HG03175 (cell line): ENCODE data around the gene UMAD1.
"Not testable (repeated sequence)": the region's sequence is repeated elsewhere in the genome, so short reads cannot be mapped to it uniquely, and the experiment has no call there.

Experiments used
- ATAC-seq: cut with Tn5 transposase; IDR thresholded peaks from one replicate; pipeline ENCODE4 v1.9.1; 2021; ENCODE audit warnings: mild to moderate bottlenecking, moderate library complexity; ENCODE audit not compliant: unreplicated experiment

The UMAD1 gene

DNA sequence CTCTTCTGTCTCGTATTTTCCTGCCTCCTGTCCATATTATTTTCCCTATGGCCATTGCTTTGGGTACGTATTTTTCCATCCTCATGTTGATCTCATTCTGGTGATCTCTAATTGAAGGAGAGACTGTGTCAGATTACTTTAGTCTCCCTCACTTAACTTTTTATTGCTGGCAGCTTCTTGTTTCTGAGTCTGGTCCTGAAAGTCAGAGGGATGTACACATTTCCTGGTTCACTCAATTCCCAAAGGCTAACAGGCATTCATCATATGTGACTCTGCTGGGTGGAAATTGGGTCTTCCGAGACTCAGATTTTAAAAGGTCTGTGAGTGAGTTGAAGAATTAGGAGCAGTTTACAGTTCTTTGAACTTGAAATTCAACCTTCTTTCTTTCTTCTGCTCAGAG, 10.9 kb downstream of the UMAD1 start:
- no peak for ATAC-seq

DNA sequence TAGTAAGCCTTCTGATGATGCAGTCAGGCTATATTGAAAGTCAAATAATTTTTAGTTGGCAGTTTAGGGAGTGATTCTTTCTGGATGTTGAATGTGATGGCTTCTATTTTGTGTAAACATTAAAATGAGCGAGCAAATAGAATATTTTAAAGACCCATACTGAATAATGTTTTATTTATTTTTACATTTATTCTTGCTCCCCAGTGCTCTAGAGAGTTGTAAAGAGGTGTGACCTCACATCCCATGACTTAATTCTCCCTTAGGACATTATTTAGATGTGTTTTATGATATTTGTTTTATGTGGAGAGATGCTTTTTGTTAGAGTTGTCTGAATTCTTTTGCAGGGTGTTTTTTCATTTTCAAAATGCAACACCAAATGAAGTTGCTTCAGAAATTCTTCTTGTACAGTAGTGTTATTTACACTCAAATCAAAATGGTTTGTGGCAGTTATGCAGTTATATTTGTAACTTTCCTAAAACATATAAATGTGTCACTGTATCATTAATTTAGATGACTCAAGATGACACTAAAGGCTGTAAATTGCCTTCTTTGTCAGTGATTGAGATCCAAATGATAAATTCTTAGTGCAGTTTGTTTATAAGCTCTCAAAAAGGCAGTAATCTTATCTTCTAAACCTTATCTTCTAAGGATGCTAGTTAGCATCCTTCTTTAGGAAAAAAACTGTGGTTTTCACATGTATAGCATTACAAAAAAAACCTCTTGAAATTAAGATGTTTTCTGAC, 12.4 kb downstream of the UMAD1 start:
- ATAC-seq: no peak

DNA sequence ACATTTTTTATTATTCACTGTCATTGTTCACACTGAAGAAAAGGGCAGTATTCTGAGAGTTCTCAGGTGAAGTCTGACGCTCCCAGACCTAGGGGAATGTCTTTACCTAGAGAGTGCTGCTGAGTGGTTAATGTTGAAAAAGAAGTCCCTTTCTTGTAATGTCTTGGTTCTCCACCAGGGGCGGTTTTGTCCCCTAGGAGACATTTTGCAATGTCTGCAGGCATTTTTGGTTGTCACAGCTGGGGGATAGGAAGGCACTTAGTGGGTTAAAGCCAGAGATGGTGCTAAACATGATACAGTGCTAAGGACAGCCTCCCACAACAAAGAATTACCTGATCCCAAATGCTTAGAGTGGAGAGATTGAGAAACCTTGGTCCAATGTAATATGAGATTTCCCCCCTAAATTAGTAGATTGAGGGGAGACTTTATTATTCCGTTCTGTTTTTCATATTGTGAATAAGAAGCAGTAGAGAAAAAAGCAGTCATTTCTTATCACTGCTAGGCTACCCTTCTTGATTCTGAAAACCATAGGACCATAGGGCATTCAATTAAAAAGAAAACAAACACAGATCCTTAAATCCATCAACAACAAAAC, 13.1 kb downstream of the UMAD1 start:
- ATAC-seq: no peak

DNA sequence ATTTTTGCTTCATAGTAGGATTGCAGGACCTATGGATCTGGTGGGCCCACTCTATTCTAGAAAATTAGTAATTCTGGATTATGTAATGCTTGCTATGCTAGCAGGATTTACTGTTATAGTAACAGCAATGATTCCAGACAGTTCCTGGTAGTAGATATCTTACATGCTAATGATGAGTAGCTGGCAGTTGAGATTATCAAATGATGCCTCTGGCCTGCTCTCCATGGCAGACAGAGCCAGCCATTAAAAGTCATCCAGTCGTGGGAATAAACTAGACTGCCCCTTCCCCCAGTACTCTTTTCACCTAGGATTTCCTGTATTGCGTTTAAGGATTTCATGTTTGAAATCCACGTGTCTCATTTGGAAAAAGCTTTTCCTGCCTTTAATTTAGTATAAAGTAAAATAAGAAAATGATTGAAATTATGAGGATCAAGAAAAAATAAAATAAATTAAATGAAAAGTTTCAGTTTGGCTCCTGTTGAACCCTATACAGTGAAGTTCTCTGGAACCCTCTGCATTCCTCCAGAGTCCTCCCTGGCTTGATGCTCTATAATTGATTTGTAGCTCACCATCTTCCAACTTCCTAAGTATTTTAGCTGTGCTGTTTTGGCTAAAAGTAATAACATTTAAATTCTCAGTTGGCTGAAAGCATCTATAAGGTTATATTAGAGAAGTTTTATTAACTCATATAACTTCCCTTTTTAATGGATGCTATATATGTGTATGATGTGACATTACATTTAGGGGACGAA, 14.6 kb downstream of the UMAD1 start:
- ATAC-seq: no peak

DNA sequence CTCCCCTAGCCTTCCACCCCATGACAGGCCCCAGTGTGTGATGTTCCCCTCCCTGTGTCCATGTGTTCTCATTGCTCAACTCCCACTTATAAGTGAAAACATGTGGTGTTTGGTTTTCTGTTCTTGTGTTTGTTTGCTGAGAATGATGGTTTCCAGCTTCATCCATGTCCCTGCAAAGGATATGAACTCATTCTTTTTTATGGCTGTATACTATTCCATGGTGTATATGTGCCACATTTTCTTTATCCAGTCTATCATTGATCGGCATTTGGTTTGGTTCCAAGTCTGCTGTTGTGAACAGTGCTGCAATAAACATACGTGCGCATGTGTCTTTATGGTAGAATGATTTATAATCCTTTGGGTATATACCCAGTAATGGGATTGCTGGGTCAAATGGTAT, 15.9 kb downstream of the UMAD1 start:
- not testable (repeated sequence) for ATAC-seq

DNA sequence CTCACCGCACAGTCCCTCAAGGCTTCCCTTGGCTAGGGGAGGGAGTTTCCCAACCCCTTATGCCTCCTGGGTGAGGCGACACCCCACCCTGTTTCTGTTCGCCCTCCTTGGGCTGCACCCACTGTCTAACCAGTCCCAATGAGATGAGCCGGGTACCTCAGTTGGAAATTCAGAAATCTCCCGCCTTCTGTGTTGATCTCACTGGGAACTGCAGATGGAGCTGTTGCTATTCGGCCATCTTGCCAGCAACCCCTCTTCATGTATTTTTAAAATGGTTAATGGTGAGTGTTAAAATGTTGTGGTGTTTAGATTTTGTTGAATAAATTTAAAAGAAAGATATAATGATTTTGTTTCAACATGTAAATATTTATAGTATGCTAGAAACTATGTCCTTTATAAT, 22.0 kb downstream of the UMAD1 start:
- no peak for ATAC-seq

DNA sequence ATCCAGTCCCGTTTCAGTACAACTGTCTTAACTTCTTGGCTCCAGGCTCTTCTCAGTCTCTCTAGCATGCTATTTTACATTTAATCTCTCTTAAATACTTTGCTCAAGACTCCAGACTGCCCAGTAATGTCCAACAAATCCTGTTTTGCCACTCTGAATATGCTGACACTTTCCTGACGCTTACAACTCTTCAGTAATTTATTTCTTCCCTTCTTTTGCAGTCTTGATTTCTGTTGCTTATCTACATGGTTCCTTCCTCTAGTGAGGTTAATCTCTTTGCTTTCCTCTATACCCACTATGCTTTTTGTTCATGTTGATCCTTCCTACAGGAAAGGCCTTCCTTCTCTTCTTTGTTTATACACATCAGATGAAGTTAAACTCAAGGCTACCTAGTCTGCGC, 23.7 kb downstream of the UMAD1 start:
- no peak for ATAC-seq

DNA sequence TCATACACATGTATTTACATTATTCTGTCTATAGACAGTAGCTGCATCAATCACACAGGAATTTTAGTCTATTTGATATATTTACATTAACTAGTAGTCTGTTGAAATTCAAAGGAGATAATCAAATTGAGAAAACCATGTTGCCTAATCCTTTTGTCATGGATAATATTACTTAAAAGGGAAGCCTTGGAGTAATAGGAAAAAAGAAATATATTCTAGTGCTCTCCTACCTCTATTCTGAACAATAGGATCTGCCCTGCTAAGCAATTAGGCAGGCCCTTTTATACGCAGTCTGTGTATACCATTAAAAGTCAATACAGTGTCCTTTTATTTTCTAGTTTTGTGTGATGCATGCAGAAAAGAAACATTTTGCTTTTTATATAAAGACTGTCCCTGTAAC, 24.5 kb downstream of the UMAD1 start:
- ATAC-seq: no peak

DNA sequence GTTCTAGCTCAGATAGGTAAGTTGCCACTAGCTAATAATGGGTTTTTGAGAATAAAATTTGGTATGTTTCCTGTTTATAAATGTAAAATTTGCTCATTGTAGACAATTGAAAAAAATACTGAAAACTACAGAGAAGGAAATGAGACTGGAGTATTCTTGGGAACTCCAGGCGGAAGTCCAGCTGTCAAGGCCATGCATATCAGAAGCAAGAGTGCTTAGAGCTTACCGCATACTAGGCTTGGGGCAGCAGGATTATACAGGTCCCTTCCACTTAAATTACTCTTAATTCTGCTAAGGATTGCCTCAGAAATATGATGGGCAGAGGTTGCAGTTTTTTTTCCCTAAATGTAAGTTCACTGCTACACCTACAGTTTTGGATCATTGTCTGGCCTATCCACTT, 26.6 kb downstream of the UMAD1 start:
- ATAC-seq: no peak

DNA sequence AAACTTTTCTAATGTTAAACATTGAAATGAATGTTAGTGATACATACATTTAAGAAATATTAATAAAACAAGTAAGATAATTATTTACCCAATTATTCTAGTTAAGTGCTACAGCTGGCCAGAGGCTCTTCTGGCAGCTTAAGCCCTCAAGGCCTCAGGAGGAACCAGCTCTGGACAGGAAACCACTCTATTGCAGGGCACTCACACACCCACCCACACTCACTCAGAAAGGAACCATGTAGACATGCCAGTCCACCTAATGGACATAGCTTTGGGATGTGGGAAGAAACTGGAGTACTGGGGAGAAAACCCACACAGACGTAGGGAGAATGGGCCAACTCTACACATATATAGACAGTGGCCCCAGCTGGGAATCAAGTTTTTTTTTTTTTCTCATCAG, 28.2 kb downstream of the UMAD1 start:
- no peak for ATAC-seq

DNA sequence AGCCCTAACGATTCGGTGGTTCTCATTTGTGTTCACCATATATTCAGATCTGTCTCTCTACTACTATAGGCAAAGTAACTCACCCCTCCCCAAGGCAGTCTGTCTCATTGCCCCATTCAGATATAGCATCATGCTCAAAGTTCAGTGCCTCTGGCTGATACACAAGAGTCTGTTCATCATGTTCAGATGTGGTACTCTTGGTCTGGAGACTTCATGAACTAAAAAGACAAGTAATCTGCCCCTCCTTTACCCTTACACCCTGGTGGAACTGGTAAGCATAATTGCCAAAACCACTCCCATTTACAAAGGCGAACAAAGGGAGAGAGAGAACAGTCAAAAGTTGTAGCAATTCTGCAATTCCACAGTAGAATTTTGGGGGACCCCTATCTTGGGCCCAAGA, 29.9 kb downstream of the UMAD1 start:
- ATAC-seq: no peak

DNA sequence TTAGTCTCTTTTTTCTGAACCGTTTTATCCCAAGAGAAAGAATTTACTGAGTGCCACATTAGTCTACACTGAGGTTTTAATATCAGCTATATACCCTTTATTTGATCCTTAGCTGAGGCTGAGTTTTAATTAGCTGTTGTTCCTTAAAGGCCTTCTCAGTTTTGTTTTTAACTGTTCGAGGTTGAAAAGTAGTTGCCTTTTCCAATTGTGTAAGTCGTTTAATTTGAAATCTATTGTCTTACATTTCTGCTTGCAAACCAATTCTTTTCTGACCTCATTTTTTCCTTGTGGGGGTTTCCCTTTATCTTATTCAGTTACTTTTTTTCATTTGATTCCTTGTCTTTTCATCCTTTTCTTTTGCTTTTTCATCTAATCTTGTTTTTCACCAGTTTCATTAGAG, 30.8 kb downstream of the UMAD1 start:
- no peak for ATAC-seq

DNA sequence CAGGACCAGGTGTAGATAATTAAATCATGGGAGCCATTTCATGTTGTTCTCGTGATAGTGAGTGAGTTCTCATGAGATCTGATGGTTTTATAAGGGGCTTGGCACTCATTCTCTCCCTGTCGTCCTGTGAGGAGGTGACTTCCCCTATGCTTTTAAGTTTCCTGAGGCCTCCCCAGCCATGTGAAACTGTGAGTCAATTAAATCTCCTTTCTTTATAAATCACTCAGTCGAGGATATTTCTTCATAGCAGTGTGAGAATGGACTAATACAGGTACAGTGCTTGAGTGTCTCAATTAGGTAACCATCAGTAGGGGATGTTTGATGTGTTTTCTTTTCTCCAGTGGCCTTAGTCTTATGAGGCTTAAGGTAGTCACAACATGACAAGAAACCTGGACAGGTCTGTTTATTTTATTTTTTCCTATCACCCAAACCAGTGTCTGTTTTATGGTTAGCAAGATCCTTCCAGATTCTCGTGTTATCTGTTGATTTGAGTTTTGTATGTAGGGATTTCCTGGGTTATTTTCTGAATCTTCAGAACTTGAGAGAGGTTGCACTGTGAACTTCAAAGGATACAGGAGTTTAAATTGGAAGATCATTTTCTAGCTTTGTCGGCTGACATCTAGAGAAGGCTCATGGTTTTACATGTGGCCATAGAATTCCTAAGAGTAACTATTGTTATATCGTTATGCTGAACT, 32.1 kb downstream of the UMAD1 start:
- ATAC-seq: no peak

DNA sequence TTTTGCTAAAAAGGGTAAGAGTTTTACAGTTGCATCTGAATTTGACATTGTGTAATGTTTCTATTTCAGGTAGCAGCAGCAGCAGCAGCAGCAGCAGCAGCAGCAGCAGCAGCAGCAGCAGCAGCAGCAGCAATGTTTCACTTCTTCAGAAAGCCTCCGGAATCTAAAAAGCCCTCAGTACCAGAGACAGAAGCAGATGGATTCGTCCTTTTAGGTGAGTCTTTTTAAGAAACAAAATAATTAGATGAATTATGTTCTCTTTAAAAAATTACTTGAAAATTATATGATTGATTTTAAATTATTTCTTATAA, 32.6 kb downstream of the UMAD1 start:
- ATAC-seq: no peak

DNA sequence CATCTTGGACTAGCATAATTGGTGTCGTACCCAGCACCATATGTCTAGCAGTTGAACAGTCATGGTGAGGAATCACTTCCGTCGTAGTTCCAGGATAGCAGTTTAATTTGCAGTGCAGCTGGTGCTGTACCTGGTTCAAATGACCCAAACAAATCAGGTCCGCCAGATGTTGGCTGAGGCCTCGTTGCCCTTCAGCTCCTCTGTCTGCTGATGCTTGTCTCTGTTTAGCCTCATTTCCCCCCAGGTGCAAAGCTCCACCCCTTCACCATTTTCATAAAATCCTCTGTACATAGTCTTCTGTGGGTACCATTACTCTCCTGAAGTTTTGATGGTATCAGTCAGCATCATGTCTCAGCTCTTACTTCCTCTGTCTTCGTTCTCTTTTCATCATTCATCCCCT, 35.1 kb downstream of the UMAD1 start:
- ATAC-seq: no peak

DNA sequence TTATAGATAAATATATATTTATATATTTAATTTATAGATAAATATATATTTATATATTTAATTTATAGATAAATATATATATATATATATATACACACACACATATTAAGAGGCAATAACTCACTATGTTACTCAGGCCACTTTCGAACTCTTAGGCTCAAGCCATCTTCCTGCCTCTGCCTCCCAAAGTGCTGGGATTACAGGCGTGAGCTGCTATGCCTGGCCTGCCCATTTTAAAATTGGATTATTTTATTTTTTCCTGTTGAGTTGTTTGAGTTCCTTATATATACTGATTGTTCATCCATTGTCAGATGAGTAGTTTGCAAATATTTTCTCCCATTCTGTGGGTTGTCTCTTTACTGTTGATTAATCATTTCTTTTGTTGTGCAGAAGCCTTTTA, 39.1 kb downstream of the UMAD1 start:
- ATAC-seq: not testable (repeated sequence)

DNA sequence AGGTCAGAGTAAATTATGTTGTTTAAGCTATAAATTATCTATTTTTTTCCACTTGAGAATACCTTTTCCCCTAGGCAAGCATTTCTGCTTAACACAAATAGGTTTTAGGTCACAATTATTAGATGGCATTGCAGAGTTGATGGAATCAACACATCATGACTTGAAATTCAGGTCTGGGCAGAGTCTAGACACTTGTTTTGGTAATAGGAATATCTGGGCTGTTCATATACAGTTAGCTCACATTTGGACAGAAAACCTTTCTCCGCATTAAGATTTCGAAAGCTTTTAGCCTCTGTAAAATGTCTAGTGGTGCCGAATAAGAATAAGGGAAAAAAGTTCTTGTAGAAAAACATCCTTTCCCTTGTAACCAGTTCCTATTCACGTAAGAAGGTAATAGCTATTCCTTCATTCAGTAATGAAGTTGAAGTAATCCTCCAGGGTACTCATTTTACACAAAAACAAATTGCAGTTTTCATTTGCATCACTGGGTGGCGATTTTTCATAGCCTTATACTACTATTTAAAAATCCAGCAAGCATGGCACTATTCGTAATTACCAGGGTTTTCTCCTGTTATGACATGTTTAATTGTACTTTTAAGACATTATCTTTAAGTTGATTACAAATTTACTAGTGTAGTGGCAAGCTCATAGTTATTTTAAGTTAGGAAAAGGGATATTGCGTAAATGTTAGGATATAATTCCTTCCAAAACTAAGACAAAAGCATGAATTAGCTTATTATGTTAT, 40.8 kb downstream of the UMAD1 start:
- ATAC-seq: peak; percentile 79

DNA sequence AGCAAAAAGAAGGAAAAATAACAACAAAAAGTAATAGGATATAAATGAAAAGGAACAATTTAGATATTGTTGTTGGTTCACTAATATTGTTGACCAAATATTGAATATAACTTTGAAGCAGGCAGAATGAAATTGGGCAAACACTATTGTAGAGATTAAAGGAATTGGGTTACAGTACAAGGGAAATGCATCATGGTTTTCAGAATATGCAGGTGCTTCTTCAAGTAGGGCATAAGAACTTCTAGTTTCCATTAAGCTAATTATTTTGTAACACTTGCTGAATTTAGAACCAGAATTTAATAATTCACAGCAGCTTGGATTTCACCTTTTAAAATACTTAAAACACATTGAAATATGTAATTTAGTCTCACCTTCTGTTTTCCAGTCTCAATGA, 41.4 kb downstream of the UMAD1 start:
- no peak for ATAC-seq

DNA sequence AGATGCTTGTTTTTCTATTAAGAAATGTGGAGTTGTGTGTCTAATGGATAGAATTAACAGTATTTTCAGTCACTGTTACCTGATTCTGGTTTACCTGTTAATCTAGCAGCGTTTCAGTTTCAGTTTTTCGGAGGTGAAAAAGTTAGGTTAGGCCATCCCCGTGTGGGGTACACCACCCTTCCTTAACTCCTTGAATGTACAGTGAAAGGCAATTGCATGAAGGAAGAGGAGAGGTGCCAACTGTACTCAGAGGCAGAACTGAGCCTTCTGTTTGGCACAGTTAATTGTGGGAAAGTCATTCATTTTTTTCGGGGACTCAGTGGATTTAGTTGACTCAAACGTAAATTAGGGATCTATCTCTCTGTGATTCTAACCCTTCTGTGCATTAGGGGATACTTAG, 42.3 kb downstream of the UMAD1 start:
- ATAC-seq: no peak

DNA sequence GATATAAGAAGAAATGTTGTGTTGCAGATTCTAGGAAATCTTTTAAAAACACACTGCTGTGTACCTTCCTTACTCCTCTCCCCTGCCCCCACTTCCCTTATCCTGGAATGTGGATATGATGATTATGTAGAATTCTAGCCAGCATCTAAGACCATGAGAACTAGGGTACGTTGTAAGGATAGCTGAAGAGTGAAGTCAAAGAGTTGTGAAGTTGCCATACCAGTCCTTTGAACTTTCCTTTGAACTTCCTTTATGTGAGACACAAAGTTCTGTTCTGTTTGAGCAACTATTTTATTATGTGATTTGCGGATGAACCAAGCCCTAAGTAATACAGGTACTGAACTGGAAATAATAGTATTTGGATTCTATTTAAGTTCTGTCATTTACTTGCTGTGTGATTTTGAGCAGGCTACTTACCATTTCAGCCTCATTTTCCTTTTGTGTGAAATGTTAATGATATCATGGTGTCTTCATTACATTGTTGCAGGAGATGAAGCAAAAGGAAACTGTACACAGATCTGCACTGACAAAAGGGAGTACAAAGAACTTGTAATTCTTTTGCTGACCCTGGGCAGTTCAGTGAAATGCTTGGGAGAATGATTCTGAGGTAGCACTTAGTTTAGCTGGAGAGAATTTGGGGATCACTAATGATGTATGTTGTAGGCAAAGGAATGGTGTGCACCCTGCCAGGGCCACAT, 46.4 kb downstream of the UMAD1 start:
- no peak for ATAC-seq

DNA sequence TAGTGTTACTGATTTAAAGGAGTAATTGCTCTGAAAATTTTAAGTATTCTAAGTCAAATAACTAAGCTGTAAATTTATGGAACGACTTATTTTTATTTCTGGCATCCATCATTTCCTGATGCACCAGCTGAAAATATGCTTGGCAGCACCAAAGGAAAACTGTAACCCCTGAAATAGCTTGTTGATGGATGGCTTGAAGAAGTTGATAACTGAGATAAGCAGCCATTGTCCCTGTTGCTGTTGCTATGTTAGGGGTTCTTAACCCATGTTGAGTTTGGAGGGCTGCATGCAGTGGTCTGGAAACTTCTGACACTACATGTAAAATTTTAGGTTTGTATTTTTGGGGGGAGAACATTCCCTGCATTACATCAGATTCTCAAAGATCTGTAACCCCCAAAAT, 47.2 kb downstream of the UMAD1 start:
- ATAC-seq: no peak
